Esophagus muscularis mucosa (tissue), 4 donors: ENCODE results near the gene YIPF7. TPM values are rescaled to one million over a fixed set of nuclear protein-coding genes. Genes with fewer than 3 reads are reported as not detected.

Experiments used
- DNase-seq: peaks from one replicate; pipeline ENCODE4 v3.0.0-alpha.2; 2017; ENCODE audit errors: extremely low spot score
- H3K27ac ChIP-seq, 4 donors: fragments of 200-600 bp; sonication (generic); replicated peaks in 1 of 4; 1 replicate in 3 of 4; 2 replicates in 1 of 4; pipeline ENCODE4 v1.5.1; 2016 to 2019; ENCODE audit warnings: mild to moderate bottlenecking in 1 of 4
- H3K27me3 ChIP-seq, 4 donors: fragments of 200-600 bp; sonication (generic); one replicate each; pipeline versions ENCODE4 v1.5.1 to v1.6.0; 2016 to 2019
- H3K36me3 ChIP-seq, 4 donors: fragments of 200-600 bp; sonication (generic); one replicate each; pipeline ENCODE4 v1.5.1; 2016 to 2019
- H3K4me1 ChIP-seq, 4 donors: fragments of 200-600 bp; sonication (generic); one replicate each; pipeline ENCODE4 v1.5.1; 2016 to 2019
- H3K4me3 ChIP-seq, 4 donors: fragments of 200-600 bp; sonication (generic); 1 replicate in 2 of 4; 2 replicates in 2 of 4; pipeline ENCODE4 v1.5.1; 2016 to 2019; ENCODE audit warnings: mild to moderate bottlenecking in 4 of 4, moderate library complexity in 1 of 4
- H3K9me3 ChIP-seq, 4 donors: fragments of 200-600 bp; sonication (generic); 1 replicate in 3 of 4; 2 replicates in 1 of 4; pipeline ENCODE4 v1.5.1; 2016 to 2019
- EP300 ChIP-seq: sonication (generic); formaldehyde crosslinking; IDR thresholded peaks from one replicate; pipeline ENCODE4 v1.6.1; 2017; ENCODE audit warnings: antibody characterized with exemption
- POLR2A ChIP-seq: fragments of 450-650 bp; IDR thresholded peaks from one replicate; pipeline ENCODE4 v1.6.1; 2017; ENCODE audit warnings: antibody characterized with exemption, moderate library complexity, mild to moderate bottlenecking, low read depth
- POLR2AphosphoS5 ChIP-seq, 2 donors: sonication (generic); formaldehyde crosslinking; IDR thresholded peaks; one replicate each; pipeline ENCODE4 v1.6.1; 2017; ENCODE audit warnings: antibody characterized with exemption in 2 of 2
- WGBS: methylation state at CpG from one replicate; pipeline ENCODE4 v1.1.5; 2018; 5-methylcytosine and 5-hydroxymethylcytosine counted together
- intact Hi-C: fragments of 100-400 bp; cut with DNase I; formaldehyde crosslinking; loops from one replicate; pipeline ENCODE4 v1.15.1; 2023
- total RNA-seq, 4 donors: library from RNA; depleted of rRNA; stranded (reverse); fragments of >200 nt; gene quantifications; one replicate each; pipeline versions ENCODE4 v1.1.0 to v1.2.1, GENCODE V29; 2016
- TF ChIP-seq, protein P1 (sequence below), 3 experiments: fragments of 200-600 bp in 2 of 3; fragments of 450-650 bp in 1 of 3; sonication (generic) in 2 of 3; IDR thresholded peaks; one replicate each; pipeline ENCODE4 v1.5.1; 2017 to 2019; ENCODE audit warnings: antibody characterized with exemption in 3 of 3, mild to moderate bottlenecking in 2 of 3, moderate library complexity in 1 of 3

The YIPF7 gene
- total RNA-seq, 4 donors from 2014 or later, result not detected

DNA sequence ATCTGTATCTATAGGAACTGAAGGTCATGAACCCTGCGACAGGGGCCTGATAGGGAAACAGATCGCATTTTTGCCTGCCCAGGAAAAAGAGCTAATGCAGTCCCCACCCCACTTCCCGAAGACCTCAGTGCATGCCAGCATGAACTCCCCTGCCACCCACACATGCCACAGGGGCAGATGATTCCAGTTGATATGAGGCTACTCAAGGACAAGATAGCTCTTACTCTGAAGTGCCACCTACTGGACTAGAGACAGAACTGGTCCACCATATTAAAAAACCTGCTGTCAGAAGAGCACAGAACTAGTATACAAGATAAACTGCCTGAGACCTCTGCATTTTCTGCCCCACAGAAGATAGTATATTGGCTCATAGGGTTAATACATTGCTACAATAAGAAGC is 68.0 kb downstream of the YIPF7 start:
- intact Hi-C loops, result no loop called here
- Histone ChIP-seq H3K27me3 (no peaks in the 10 kb centered on the region), H3K9me3 (peaks cover 0 to 8% (median 0%) of the 10 kb centered on the region in 4 donors), H3K4me3 (no peak overlapping the region), H3K36me3 (no peaks in the 10 kb centered on the region), H3K27ac (no peak overlapping the region), H3K4me1 (no peaks in the 10 kb centered on the region)
- 88% methylated on average over 3 of the region's 3 CpGs for WGBS
- TF ChIP-seq, protein P1, sequence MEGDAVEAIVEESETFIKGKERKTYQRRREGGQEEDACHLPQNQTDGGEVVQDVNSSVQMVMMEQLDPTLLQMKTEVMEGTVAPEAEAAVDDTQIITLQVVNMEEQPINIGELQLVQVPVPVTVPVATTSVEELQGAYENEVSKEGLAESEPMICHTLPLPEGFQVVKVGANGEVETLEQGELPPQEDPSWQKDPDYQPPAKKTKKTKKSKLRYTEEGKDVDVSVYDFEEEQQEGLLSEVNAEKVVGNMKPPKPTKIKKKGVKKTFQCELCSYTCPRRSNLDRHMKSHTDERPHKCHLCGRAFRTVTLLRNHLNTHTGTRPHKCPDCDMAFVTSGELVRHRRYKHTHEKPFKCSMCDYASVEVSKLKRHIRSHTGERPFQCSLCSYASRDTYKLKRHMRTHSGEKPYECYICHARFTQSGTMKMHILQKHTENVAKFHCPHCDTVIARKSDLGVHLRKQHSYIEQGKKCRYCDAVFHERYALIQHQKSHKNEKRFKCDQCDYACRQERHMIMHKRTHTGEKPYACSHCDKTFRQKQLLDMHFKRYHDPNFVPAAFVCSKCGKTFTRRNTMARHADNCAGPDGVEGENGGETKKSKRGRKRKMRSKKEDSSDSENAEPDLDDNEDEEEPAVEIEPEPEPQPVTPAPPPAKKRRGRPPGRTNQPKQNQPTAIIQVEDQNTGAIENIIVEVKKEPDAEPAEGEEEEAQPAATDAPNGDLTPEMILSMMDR (IDR thresholded peaks at IDR 0.05), result no peak
- TF ChIP-seq POLR2A (no peak), POLR2AphosphoS5 (IDR thresholded peaks at IDR 0.05) (no peak), EP300 (no peak)
- DNase-seq, result no peak

- no peak for DNase-seq
- Histone ChIP-seq H3K9me3 (peaks cover 0 to 8% (median 0%) of the 10 kb centered on the region in 4 donors), H3K4me1 (no peaks in the 10 kb centered on the region), H3K36me3 (no peaks in the 10 kb centered on the region), H3K27ac (no peak overlapping the region), H3K27me3 (no peaks in the 10 kb centered on the region), H3K4me3 (no peak overlapping the region)
- TF ChIP-seq, protein P1 (IDR thresholded peaks at IDR 0.05), result no peak
- no peak for TF ChIP-seq POLR2AphosphoS5 (IDR thresholded peaks at IDR 0.05)
- no peak for TF ChIP-seq POLR2A
- TF ChIP-seq EP300, result no peak
- intact Hi-C loops, result no loop called here
Observed at GRCh38 chr4:44580231-44580630, 71.2 kb downstream of the YIPF7 start.

DNA sequence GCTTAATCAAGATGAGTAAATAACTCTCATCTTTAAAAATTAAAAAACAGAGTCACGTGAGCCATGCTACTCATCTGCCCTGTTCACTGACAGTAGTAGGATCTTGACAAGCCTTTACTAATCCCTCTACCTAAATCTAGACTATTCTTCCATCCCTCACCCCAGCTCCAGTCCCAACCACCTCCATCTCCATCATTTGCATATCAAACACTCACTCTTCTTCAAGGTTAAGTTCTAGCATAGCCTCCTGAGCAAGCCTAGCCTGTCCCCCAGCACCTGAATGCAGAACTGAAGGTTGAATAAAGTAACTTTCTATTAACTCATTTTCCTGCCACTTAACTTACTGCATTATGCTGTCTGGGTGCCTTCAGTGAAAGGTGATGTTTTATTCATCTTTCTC is 72.5 kb downstream of the YIPF7 start:
- no peak for DNase-seq
- TF ChIP-seq, protein P1 (IDR thresholded peaks at IDR 0.05), result no peak
- no peak for TF ChIP-seq POLR2A
- no peak for TF ChIP-seq POLR2AphosphoS5 (IDR thresholded peaks at IDR 0.05)
- no peak for TF ChIP-seq EP300
- intact Hi-C loops, result no loop called here
- no peaks in the 10 kb centered on the region for H3K36me3 ChIP-seq
- peaks cover 0 to 6% (median 0%) of the 10 kb centered on the region in 4 donors for H3K9me3 ChIP-seq
- 0% methylated on average over 1 of the region's 1 CpG for WGBS
- H3K27me3 ChIP-seq, result no peaks in the 10 kb centered on the region
- no peak overlapping the region for H3K4me3 ChIP-seq
- no peaks in the 10 kb centered on the region for H3K4me1 ChIP-seq
- no peak overlapping the region for H3K27ac ChIP-seq

Other genes starting within 250 kb of the YIPF7 start
- gene KCTD8, start 202.8 kb downstream of the YIPF7 start, total RNA-seq, result 1 to 10 TPM in 2 of 4 donors, under 1 TPM in 2; 0.66 to 2.4 (median 1.5) TPM
- 10 to 100 TPM; 11.4 to 15.7 (median 14.5) TPM for gene GUF1, start 26.8 kb upstream of the YIPF7 start, total RNA-seq
- 10 to 100 TPM; 16.9 to 42.4 (median 22.8) TPM for gene GNPDA2, start 74.9 kb upstream of the YIPF7 start, total RNA-seq